NCI-H1092 treated with DMSO at 0.1 percent for 48 hours (cell line): Measurements from ENCODE around the gene RNF130.

ENCODE experiments used
- DNase-seq: peaks from one replicate; lab custom pipeline; 2025; lab: John Stamatoyannopoulos, UW

RNF130 gene, protein sequence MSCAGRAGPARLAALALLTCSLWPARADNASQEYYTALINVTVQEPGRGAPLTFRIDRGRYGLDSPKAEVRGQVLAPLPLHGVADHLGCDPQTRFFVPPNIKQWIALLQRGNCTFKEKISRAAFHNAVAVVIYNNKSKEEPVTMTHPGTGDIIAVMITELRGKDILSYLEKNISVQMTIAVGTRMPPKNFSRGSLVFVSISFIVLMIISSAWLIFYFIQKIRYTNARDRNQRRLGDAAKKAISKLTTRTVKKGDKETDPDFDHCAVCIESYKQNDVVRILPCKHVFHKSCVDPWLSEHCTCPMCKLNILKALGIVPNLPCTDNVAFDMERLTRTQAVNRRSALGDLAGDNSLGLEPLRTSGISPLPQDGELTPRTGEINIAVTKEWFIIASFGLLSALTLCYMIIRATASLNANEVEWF

DNA sequence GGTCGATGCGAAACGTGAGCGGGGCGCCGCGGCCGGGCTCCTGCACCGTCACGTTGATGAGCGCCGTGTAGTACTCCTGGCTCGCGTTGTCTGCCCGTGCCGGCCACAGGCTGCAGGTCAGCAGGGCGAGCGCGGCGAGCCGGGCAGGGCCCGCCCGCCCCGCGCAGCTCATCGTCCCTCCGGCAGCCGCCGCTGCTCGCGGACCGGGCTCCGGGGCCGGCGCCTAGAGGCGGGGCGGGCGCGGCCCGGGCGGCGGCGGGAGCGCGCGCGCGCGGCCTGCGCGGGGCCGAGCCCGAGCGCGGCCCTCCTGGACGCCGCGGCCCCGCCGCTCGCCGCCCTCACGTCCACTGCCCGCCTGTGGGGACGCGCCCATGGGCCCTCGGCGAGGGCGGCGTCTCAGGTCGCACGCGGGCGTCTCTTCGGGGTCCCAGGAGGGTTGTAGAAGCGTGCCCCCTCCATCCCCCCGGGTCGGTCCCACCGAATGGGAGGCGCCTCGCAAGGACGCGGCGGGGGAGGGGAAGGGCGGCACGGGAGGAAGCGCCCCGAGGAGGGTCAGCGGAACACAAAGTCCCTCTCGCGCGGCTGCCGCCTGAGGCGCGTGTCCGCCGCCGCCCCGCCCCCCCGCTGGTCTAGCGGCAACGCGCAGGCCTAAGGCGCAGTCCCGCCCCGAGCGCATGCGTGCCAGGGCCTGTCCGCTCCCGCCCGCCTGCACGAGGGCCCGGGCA, at the start of gene RNF130:
TSS of gene RNF130 (minus strand) at position 229 of the 725 bp plus-strand sequence. CDS start at position 172, 57 bp downstream.
- peak; percentile 72 for DNase-seq

DNA sequence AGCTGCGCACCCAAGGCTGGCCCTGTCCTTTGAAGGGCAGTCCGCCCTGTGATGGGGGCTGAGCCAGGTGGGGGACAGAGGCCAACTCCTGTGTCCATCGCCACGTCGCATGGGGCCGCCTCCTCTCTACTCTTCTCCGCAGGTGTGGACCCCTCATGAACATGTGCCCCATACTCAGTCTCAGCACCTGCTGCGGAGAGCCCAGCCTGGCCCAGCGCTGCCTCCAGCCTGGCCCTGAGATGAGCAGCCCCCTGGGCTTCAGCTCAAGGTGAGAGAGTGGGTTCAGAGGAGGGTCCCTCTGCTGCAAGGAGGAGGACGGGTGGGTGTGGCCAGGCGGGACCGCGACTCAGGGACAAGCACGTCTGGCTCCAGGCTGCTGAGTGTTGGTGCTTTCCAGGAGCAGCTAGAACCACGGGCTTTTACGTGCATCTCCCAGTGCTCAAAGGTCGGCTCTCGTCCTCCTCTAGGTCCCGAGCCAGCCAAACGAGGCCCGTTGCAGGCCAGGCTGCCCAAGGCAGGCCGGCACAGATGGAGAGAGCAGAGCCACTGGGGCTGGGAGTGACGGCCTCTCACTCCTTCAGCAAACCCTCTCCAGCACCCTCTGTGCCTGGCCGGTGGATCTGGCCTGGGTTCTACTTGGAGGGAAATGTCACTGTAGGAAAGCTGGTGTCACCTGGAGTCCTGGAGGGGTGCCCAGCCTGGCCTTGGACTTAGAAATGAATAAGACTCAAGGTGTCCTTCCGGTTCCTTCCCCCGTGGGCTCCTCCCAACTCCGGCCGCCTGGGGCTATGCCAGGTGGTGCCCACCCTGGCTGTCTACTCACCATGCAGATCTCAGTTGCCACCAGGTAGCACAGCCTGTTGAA, 48.9 kb upstream of the RNF130 start:
- DNase-seq = no peak

DNA sequence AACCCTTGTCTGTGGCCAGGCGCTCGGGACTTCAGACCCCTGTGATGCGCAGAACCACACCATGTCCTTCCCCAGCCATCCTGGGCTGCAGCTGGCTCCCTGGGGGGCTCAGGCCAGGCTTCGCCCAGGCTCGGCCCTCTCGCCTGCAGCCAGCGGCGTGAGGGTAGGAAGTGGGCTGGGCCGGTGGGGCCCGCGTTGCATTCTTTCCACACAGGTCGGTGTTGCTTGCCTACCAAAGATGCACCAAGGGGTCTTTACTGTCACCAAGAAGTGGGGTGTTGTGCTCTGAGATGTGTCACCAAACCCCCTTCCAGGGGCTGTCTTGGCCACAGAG, 48.3 kb upstream of the RNF130 start:
- no peak for DNase-seq

DNA sequence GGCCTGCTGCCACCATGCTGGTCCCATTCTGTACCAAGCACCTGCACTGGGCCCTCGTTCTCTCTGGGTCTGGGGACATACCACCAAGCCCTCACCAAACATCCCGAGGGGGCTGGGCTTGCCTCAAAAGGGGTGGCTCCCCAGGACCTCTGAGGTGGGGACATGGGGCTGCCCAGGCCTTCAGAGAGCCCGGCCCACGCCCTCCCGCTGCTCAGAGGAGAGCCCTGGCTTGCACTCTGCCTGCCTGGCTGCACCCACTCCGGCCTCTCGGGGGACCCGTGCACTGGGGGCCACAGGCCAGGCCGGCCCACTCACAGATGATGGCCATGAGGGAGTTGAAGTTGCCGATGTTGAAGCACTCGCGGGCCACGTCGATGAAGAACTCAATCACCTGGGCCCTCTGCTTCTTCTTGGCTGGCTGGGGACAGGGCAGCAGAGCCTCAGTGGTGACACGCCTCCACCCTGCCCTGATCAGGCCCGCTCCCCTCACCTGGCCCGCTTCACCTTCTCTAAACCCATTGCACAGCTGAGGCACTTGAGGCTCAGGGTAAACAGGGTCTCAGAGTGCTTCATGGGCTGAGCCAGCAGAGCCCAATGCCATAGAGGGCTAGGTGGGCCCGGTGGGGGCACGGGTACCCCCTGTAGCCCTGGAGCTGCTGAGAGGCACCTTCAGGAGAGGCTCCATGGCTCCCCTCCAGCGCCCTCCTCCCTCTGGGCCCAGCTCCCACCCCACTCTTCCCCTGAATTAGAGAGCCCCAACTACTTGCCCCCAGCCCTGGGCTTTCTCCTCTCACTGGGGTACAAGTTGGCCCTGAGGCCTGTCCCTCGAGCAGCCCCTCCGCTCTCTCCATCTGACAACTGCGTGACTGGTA, 47.7 kb upstream of the RNF130 start:
- DNase-seq = no peak

DNA sequence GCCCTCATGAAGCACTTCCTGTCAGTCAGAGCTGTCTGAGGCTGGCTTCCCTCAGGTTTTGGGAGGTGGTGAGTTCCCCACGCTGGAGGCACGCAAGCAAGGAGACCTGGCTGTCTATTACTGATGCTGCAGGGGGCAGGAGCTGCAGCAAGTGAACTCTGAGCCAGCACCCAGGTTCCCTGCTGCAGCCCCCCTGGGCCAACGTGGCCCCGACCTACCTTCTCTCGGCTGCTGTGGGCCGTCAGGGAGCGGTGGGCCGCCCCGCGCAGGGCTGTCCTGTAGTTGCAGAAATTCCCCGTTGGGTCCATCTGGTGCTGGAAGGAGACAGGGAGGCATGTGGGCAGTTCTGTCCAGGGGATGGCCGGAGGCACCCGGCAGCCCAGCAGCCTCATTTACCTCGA, 46.8 kb upstream of the RNF130 start:
- DNase-seq = no peak

DNA sequence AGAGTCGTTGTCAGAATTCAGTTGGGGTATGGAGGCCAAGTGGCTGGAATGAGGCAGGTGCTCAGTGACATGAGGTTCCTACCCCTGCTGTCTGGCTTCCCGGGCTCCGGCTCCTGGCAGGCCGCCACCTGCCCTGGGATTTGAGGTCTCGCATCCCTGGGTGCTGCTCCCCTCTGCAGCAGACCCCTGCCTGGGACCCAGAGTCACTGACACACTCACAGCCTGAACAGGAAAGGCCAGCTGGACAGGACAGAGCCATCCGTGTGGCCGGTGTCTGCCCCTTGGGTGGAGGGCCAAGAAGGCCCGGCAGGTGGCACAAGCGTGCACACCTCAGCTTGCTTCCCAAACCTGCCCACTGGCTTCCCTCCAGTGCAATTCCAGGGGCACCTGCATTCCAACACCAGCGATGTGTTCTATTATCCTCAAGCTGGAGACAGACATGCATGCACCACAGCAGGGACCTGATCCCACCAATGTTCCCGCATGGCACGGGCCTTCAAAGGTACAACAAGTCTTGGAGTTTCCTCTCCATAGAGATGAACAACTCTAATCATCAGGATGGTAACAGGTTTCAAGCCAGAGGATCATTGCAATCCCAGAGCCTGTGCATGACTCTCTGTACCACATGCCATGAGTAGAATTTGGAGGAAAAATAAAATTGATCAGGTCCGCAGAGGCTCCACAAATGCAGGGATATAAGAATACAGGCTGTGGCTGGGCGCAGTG, 45.6 kb upstream of the RNF130 start:
- DNase-seq = no peak

DNA sequence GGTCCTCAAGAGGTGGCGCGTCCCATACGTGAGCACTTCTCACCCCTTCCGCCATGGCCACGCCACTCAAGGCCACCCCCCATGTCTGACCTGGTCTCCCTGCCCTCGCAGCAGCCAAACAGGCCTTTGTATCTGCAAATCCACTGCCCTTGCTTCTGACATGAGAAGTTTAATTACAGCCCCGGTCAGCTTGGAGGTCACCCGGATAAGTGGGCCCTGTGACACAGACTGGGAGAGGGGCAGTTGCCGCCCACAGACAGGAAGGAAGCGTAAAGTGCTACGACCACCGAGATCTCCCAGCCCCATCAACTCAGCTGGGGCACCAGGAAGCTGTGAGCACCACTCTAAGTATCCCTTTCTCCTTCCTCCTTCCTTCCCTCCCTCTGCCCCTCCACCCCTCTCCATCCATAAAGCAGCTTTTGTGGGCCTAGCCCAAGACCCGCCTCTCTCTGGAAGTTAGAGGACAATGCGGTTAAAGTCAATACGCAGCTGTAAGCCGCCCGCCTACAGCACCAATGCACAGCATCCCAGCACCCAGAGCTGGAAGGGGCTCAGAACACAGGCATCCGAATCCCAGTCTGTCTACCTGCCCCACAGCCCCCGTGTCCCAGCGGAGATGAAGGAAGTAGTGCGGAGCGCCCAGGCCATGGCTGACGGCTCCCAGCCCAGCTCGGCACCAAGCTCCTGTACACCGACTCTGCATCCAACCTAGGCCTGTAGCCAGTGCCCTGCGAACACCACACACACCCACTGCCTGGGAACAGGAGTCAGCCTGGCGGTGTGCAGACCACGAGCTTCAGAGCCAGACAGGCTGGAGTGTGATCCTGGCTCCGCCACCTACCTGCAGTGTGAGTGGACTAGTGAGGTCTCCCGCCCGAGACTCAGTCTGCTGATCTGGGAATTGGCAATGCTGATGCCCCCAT, 44.8 kb upstream of the RNF130 start:
- DNase-seq = no peak

DNA sequence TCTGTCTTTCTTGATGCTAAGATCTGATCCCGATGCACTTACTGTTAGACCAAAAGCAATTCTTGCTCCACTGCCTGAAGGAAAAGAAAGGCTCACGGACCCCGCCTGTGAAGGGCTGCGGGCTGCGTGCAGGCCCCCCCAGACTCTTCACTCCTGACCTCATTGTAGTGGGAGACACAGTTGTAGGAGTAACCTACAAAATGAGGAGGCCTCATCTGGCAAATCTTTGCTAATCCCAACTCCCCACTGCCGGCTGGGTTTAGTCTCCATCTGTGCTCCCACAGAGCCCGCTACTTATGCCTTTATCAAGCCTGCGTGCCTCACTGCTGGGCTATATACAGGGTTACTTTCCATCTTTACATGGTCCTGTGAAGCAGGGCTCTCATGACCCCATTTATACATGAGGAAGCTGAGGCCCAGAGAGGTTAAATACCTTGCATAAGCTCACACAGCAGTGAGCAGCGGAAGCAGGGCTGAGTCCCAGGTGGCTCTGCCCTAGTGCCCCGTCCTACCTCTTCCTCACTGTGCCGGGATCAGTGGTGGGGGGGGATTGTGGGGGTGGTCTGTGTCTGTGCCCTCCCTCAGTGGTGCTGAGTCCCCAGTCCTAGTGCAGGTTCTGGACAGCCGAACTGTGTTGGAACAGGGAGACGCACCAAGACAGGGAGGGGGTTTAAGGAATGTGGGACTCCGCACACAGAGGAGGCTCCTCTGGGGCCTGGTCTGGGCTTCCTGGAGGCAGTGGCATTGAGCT, 43.9 kb upstream of the RNF130 start:
- DNase-seq = no peak

DNA sequence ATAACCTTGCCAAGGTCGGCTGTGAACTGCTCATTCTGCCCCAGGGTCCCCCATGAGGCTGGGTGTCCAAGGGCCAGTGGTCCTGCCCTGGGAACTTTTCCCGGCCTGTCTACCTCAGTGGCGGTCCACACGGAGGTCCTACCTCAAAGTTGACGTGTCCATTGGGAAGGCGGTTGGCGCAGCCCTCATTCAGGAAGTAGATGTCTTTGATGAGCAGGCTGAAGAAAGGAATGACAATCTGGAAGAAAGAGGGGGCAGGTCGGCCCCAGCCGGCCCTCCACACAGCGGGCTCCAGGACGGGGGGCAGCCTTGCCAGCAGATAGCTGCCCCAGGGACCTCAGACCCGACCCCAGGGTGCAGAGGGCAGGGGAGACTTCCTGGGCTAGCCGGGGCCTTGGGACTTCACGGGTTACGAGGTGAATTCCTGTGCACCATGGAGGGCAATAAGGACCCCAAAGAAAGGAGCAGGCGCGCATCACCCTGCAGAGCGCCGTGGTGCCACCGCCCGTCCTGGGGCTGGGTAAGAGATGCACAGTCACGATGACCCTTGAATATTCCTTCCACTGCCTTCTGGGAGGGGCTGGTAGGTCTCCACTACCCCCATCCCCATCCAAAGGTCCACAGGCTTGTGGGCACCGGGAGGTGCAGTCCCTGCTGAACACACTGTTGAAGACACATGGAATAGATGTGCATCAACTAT, 42.9 kb upstream of the RNF130 start:
- no peak for DNase-seq

DNA sequence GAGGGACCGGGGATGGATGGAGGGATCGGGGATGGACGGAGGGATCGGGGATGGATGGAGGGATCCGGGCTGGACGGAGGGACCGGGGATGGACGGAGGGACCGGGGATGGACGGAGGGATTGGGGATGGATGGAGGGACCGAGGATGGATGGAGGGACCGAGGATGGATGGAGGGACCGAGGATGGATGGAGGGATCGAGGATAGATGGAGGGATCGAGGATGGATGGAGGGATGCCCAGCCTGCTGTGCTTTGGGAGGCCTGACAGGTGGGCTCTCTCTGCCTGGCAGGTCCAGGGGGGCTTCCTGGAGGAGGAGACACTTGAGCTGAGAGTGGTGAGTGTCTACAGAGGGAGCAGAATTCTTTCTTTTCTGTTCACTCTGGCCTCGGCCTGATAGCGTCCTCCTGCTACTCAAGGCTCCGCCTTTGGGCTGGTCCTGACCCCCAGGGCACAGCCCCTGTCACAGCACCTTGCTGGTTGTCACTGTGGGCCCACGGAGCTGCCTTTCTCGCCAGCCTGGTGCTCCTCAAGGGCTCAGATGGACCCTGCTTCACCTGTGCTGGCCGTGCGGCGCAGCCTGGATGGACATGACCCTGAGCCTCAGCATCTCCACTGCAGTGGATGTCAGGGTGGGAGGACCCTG, 42.2 kb upstream of the RNF130 start:
- no peak for DNase-seq

DNA sequence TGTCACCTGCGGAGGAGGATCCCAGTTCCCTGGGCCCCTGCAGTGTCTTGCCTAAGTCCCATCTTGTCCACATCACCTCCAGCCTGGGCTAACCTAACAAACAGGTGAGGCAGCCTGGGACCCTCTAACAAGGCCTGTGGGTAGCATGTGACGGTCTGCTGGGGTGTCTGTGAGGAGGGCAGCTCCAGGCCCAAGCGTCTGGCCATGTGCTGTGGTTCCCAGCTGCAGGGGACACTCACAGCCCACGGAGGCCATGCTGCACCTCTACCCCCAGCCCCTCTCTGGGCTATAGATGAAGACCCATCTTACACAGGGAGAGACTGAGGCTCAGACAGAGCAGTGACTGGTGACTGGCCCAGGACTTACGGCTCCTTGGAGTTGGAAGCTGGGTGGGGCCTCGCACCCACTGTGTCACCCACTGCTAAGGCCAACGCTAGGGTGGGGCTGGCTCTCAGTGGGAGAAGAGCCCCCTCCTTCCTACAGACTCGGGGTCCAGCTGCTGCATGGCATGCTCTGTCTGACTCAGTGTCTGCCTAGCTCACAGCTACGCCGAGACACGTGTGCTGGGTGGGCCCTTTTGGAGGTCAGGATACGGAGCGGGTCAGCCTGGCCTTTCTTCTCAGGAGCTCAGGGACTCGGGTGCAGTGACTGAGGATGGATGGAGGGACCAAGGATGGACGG, 40.8 kb upstream of the RNF130 start:
- no peak for DNase-seq

DNA sequence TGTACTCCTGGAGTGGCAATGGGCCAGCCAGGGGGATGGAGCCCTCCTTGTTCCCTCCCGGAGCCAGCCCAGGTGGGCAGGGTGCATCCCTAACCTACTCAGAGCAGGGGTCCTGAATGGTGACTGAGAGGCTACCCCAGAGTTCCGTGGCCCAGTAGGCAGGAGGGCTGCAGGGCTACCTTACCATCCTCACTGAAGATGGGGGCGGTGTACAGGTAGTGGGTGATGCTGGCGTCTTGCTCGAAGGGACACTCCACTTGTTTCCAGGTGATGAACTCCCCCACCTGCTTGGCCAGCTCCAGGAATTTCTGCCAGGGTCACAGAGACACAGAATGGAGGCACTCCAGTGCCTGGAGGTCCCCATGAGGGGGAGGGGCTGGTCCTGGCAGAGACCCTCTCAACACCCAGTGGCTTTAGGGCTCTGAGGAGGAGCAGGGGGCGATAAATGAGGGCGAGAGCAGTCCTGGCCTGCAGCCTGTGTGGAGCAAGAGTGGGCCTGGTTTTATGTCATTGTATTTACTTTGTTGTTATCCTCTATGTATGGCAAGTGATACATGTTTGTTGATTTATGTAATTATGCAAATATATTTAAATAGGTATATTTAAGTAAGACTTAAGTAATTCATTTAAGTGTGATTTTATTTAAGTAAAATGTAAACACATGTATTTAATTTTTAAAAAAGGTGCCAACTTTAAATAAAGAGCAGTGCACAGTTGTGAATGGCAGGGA, 39.9 kb upstream of the RNF130 start:
- DNase-seq = no peak

DNA sequence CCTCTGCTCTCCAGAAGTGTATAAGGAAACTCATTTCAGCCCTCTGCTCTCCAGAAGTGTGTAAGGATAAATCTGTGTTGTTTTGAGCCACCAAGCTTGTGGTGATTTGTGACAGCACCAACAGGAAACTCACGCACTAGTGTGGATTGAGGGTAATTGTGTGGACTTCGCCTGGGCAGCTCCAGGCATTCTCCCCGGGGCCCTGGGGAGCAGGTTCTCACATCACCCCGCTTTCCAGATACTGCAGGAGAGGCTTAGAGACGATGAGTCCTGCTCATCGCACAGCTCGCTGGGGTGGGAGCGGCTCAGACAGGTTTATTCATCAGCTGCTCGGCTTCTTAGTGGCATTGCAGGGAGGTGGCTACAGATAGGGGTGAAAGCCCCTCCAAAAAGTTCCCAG, 38.4 kb upstream of the RNF130 start:
- DNase-seq = no peak

DNA sequence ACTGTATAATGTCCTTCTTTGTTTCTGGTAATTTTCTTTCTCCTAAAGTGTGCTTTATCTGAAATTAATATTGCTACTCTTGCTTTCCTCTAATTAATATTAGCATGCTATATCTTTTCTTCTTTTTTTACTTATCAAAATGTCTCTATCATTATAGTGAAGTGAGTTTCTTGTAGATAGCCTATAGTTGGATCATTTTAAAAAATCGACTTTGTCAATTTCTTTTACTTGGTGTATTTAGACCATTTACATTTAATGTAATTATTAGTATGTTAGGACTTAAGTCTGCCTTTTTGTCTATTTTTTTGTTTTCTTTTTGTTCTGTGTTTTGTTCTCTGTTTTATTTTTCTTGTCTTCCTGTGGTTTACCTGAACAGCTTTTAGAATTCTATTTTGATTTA, 35.4 kb upstream of the RNF130 start:
- no peak for DNase-seq

DNA sequence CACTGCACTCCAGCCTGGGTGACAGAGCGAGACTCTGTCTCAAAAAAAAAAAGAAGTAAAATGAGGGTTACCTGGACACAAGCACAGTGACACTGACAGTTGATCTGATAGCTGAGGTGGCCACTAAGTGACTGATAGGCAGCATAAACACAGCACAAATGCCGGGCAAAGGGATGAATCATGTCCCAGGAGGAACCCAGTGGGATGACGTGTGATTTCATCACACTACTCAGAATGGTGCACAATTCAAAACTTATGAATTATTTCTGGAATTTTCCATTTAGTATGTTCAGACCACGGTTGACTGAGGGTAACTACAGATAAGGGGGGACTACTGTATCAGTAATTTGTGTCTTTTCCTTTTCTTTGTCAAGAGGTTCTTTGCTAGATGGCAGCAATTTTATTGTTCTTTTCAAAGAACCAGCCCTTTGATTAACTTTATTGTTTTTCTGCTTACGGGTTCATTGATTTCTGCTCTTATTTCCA, 34.3 kb upstream of the RNF130 start:
- no peak for DNase-seq

DNA sequence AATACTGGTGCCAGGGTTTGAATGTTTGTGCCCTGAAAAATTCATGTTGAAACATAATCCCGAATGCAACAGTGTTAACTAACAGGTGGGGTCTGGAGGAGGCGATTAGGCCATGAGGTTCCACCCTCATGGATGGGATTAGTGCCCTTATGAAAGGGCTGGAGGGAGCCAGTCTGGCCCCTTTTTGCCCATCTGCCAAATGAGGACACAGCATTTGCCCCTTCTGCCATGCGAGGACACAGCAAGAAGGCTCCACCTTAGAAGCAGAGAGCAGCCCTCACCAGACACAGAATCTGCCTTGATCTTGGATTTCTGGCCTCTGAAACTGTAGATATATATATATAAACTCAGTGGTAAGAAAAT, 32.6 kb upstream of the RNF130 start:
- no peak for DNase-seq
